OCI-LY7 (cell line): ENCODE results near the gene TSHZ2. TPM values are rescaled to one million over a fixed set of nuclear protein-coding genes. Genes with fewer than 3 reads are reported as not detected.

ENCODE experiments used
- BruUV-seq: library from RNA; stranded (reverse); fragments of 400-500 nt; replicated peaks from 2 replicates; lab custom pipeline; 2021; lab: Mats Ljungman, UMichigan
- CTCF ChIA-PET: fragments of 300-600 bp; sonication (Branson Sonifier 250); formaldehyde crosslinking; loops from one replicate; lab custom pipeline; 2022; ENCODE audit warnings: antibody characterized with exemption; ENCODE audit not compliant: unreplicated experiment; lab: Charles Lee
- POLR2A ChIA-PET: fragments of 300-600 bp; sonication (Branson Sonifier 250); formaldehyde crosslinking; loops from one replicate; lab custom pipeline; 2022; ENCODE audit warnings: antibody characterized with exemption; lab: Charles Lee
- DNase-seq: peaks from one replicate; pipeline ENCODE4 v3.0.0-alpha.2; 2015; ENCODE audit warnings: low spot score
- H2AFZ ChIP-seq: fragments of 200-600 bp; sonication (generic), shearing (Covaris generic); 2 replicates; pipeline ENCODE4 v1.6.1; 2014; ENCODE audit warnings: mild to moderate bottlenecking, antibody characterized with exemption, low read length, moderate library complexity
- H3K27ac ChIP-seq: fragments of 200-600 bp; sonication (generic); 2 replicates; pipeline ENCODE4 v1.5.1; 2014; ENCODE audit warnings: mixed run types, low read depth, mild to moderate bottlenecking, moderate library complexity, low read length, inconsistent platforms; ENCODE audit not compliant: poor library complexity, severe bottlenecking
- H3K36me3 ChIP-seq: fragments of 200-600 bp; sonication (generic); 2 replicates; pipeline ENCODE4 v1.6.1; 2014; ENCODE audit warnings: mild to moderate bottlenecking, antibody characterized with exemption, low read length, moderate library complexity, mixed read lengths; ENCODE audit not compliant: insufficient read depth
- H3K4me1 ChIP-seq: fragments of 200-600 bp; sonication (generic); 2 replicates; pipeline ENCODE4 v1.5.1; 2014; ENCODE audit warnings: mild to moderate bottlenecking, low read length; ENCODE audit not compliant: insufficient read depth, poor library complexity, severe bottlenecking
- H3K4me2 ChIP-seq: fragments of 200-600 bp; sonication (generic); 2 replicates; pipeline ENCODE4 v1.6.1; 2014; ENCODE audit warnings: mild to moderate bottlenecking, low read length
- H3K4me3 ChIP-seq: fragments of 200-600 bp; sonication (generic); 2 replicates; pipeline ENCODE4 v1.5.1; 2014; ENCODE audit warnings: mild to moderate bottlenecking, low read depth, low read length; ENCODE audit not compliant: poor library complexity, severe bottlenecking
- H3K79me2 ChIP-seq: fragments of 200-600 bp; sonication (generic); 2 replicates; pipeline ENCODE4 v1.6.1; 2016; ENCODE audit warnings: low read depth, mild to moderate bottlenecking, low read length, moderate library complexity, mixed read lengths; ENCODE audit not compliant: insufficient read depth
- H3K9me2 ChIP-seq: fragments of 200-600 bp; sonication (generic); 2 replicates; pipeline ENCODE4 v1.6.1; 2016; ENCODE audit warnings: mild to moderate bottlenecking, low read length, mixed read lengths; ENCODE audit not compliant: insufficient read depth
- H3K9me3 ChIP-seq: fragments of 200-600 bp; sonication (generic); 2 replicates; pipeline ENCODE4 v1.6.1; 2014; ENCODE audit warnings: mild to moderate bottlenecking, mixed run types, low read length, mixed read lengths
- H4K20me1 ChIP-seq: fragments of 200-600 bp; sonication (generic); 2 replicates; pipeline ENCODE4 v1.6.1; 2014; ENCODE audit warnings: mild to moderate bottlenecking, antibody characterized with exemption, low read length, moderate library complexity, mixed read lengths; ENCODE audit not compliant: insufficient read depth
- CTCF ChIP-seq: fragments of 200-600 bp; sonication (generic); conservative IDR thresholded peaks from 2 replicates; pipeline ENCODE4 v1.5.1; 2014; ENCODE audit warnings: mild to moderate bottlenecking, antibody characterized with exemption, low read length, moderate library complexity, mixed read lengths
- EZH2phosphoT487 ChIP-seq: fragments of 200-600 bp; sonication (generic); IDR thresholded peaks from 2 replicates; pipeline ENCODE4 v1.6.1; 2018; ENCODE audit warnings: low read depth, borderline replicate concordance, mild to moderate bottlenecking, mixed run types, antibody characterized with exemption, low read length, moderate library complexity, mixed read lengths
- intact Hi-C: fragments of 100-400 bp; cut with micrococcal nuclease; formaldehyde crosslinking; loops from one replicate; pipeline ENCODE4 v1.10.0; 2022; ENCODE audit not compliant: unreplicated experiment
- total RNA-seq, 2 experiments: library from RNA; depleted of rRNA in 1 of 2; stranded (reverse); fragments of >200 nt in 1 of 2; shearing (Covaris generic) in 1 of 2; gene quantifications; 2 replicates each; pipeline ENCODE4 v1.2.3, GENCODE V29; 2014 to 2022

Gene TSHZ2
- total RNA-seq, 2 experiments from 2014 or later: not detected

- Histone ChIP-seq H3K4me1 (no peaks in the 10 kb centered on the region), H3K4me2 (no peak overlapping the region), H3K36me3 (no peaks in the 10 kb centered on the region), H3K4me3 (no peak overlapping the region), H3K27ac (no peak overlapping the region), H4K20me1 (no peaks in the 10 kb centered on the region), H3K9me2 (no peaks in the 10 kb centered on the region), H3K79me2 (no peaks in the 10 kb centered on the region), H3K9me3 (no peaks in the 10 kb centered on the region), H2AFZ (no peak overlapping the region)
- TF ChIP-seq EZH2phosphoT487 (no peak), CTCF (no peak)
- BruUV-seq: no TSS peak
- intact Hi-C loops: no loop called here
- CTCF ChIA-PET: no interaction called here
- DNase-seq: no peak
- POLR2A ChIA-PET: no interaction called here
Measured at GRCh38 chr20:53370345-53370961, 398.3 kb downstream of the TSHZ2 start.

GRCh38 chr20:53371216-53371615, 399.1 kb downstream of the TSHZ2 start:
- CTCF ChIA-PET: no interaction called here

More at GRCh38 chr20:53371216-53371615, 399.1 kb downstream of the TSHZ2 start:
- intact Hi-C loops: no loop called here
- Histone ChIP-seq H2AFZ (no peak overlapping the region), H3K4me1 (no peaks in the 10 kb centered on the region), H3K9me3 (no peaks in the 10 kb centered on the region), H3K9me2 (no peaks in the 10 kb centered on the region), H4K20me1 (no peaks in the 10 kb centered on the region), H3K79me2 (no peaks in the 10 kb centered on the region), H3K4me3 (no peak overlapping the region), H3K36me3 (no peaks in the 10 kb centered on the region), H3K27ac (no peak overlapping the region), H3K4me2 (no peak overlapping the region)
- no peak for DNase-seq
- no peak for TF ChIP-seq CTCF
- no peak for TF ChIP-seq EZH2phosphoT487
- no TSS peak for BruUV-seq
- POLR2A ChIA-PET: interaction anchor here (0.6 kb wide), 1 partner anchor 1501 kb away, joined by 3 read pairs; no protein-coding TSS in a partner anchor
